Adipose tissue (tissue), 3 donors: ENCODE measurements around the gene SIN3B. TPM values are rescaled to one million over a fixed set of nuclear protein-coding genes. Genes with fewer than 3 reads are reported as not detected.

ENCODE experiments used
- H3K27ac ChIP-seq: one replicate; pipeline ENCODE4 v1.5.1; 2013; ENCODE audit warnings: low read depth, low read length
- WGBS, 3 donors: extraction: QIAGEN DNeasy Blood & Tissue Kit; methylation state at CpG; one replicate each; pipeline ENCODE4 v1.1.7; 2013; 5-methylcytosine and 5-hydroxymethylcytosine counted together
- polyA plus RNA-seq, 3 donors: library from polyadenylated mRNA; stranded (reverse); fragments of 200-250 nt; gene quantifications; one replicate each; pipeline ENCODE4 v1.2.3, GENCODE V29; 2013
- donor health status: healthy with polysubstance abuse.
- donor health status: Bipolar disorder and iron deficiency.
- donor health status: healthy.

The SIN3B gene
- polyA plus RNA-seq, 3 donors, result 13.8 to 43.3 (median 36.7) TPM

DNA sequence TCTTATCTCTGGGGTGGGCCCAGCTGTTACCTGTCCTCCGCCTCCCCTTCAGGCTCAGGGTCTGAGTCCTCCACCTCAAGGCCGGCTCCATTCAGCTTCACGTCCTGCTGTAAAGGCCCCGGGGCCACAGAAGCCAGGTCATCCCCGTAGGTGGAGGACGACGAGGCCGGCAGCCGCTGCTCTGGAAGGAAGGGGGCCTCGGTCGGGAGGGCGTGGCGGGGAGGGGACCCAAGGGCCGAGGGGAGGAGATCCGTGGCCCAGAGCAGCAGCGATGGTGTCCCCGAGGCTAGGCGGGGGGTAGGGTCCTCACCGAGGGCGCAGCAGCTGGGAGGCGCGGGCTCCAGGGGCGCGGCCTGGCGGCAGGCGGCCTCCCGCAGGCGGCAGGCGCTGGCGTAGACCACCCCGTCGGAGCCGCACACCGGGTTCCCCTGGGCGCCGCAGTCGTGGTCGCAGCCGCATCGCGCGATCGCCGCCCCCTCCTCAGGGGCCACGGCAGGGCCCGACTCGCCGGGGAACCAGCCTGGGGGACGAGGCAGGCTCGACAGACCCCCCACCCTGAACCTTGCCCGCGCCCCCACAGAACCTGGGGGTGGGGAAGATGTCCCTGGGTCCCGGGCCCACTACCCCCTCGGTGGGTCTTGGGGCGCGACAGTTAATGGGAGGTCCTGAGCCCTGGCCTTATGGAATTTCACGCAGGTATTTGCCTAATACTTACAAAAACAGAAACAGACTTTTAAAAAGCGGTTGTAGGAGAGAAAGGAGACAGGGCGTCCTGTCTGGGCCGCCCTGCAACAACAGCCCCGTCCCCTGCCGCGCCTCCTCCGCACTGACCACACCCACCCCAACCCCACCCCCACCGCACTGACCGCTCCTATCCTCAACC lies 67.2 kb downstream of the SIN3B start:
- WGBS, 3 donors, result 2 to 5% (median 3%) methylated on average over 55 to 66 of the region's 66 CpGs
- H3K27ac ChIP-seq, result no peak overlapping the region

DNA sequence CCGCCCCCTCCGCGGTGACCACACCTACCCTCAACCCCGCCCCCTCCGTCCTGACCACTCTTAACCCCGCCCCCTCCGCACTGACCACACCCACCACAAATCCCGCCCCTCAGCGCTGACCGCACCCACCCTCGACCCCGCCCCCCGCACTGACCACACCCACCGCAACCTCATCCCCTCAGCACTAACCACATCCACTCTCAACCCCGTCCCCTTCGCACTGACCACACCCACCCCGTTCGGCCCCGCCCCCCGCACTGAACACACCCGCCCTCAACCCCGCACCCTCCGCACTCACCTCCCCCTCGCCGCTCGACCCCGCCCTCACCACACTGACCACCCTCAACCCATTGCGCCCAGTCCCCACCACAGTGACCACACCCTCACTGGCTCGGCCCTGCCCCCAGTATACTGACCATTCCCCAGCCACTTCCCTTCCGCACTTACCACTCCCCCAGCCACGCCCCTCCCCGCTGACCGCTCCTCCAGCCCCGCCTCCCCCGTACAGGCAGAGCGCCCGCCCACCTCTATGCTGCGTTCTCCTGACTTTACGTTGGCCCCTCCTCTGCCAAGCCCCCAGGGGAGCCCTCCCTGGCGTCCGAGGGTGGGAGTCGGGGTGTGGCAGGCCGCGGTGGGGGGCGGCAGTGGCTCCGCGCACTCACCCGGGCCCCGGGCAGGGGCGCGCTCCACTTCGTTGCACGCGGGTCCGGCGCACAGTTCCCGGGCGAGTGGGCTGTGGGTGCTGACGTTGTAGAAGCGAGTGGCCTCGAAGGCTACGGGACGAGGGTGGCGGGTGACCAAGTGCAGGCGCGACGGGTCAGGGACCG lies 68.0 kb downstream of the SIN3B start:
- H3K27ac ChIP-seq, result peak overlapping the region; percentile 35
- WGBS, 3 donors, result 1 to 4% (median 3%) methylated on average over 51 to 68 of the region's 68 CpGs

DNA sequence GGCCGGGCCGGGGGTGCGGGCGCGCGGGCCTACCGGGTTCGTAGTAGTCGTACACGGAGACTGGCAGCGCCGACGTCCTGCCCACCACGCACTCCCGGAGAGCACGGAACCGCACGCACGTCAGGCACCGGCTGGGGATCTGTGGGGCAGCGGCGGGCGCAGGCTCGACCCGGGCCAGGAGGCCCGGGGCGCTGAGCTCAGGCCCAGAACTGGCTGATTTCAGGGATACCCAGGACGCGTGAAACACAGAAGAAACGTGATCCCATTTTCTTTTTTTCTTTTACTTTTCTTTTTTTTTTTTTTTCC lies 68.6 kb downstream of the SIN3B start:
- peak overlapping the region; percentile 35 for H3K27ac ChIP-seq
- WGBS, 3 donors, result 9 to 20% (median 20%) methylated on average over 29 to 30 of the region's 30 CpGs

DNA sequence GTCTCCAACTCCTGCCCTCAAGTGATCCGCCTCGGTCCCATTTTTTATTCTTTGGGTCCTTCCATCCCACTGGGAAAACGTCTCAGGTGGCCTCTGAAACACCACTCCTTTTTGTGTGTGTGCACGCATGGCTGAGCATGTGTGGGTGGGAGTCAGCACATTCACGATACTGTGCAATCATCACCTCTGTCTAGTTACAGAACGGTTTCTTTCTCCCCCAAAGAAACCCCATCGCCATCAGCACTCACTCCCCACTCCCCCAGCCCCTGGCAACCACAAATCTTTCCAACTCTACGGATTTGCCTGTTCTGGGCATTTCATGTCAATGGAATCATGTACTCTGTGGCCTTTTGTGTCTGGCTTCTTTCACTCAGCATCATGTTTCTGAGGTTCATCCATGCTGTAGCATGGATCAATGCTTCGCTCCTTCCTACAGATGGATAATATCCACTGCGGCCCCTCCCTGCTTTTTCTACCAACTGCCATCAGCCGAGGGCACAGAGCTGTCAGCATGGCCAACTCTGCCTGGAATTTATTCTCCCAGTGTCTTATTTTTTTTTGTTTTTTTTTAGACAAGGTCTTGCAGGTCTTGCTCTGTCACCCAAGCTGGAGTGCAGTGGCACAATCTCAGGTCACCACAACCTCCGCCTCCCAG lies 69.3 kb downstream of the SIN3B start:
- no peak overlapping the region for H3K27ac ChIP-seq
- WGBS, 3 donors, result 90 to 94% (median 92%) methylated on average over 12 of the region's 12 CpGs

DNA sequence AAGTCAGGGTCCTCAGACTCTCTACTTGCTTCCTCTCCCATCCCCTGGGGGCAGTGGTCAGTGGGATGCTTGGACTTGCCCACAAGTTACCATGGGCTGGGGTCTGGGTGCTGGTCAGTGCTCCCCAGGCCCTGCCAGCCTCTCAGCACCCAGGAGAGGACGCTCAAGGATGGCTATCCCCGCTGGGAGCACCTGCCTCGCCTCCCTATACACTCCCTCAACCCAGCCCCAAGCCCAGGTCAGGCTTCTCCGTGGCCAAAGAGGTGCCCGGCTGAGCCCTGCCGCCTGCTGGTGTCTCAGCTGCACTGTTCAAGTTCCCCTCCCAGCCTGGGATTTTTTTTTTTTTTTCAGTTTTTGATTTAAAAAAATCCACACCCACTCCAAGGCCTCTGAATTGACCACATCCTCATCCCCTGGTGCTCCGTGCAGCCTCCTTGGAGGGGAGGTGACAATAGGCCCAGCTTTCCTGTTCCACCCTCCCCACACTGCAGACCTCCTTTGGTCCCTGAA lies 70.4 kb downstream of the SIN3B start:
- H3K27ac ChIP-seq, result no peak overlapping the region
- WGBS, 3 donors, result 28 to 32% (median 29%) methylated on average over 7 of the region's 7 CpGs

DNA sequence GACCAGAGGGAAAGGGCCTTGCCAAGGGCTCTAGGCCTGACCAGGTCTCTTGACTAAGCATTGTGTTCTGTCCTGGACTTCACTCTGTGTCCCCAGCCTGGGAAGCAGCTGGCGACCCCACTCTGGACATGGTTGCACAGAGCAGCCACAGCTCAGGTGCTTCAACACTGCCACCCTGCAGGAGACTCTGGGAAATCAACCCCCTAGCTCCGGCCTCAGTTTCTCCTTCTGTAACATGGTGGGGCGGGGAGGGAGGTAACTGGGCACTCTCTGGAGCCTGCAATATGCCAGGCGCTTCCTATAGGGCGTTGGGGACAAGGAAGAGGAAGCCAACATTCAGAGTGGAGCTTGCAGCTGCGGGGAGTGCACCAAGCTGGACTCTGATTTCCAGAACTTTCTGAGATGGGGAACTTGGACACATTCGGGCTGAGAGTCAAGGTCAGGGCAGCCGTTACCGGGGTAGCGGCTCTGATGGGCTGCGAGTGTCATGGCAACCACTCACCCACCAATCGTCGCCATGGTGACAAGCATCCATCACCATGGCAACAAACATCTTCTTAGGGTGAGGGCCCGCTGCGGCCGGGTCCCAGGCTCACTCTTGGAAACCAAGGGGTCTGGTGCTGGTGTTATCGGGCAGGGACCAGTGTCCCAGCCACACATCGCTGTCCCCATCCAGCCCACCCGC lies 72.4 kb downstream of the SIN3B start:
- 79 to 88% (median 88%) methylated on average over 19 of the region's 19 CpGs for WGBS, 3 donors
- no peak overlapping the region for H3K27ac ChIP-seq

DNA sequence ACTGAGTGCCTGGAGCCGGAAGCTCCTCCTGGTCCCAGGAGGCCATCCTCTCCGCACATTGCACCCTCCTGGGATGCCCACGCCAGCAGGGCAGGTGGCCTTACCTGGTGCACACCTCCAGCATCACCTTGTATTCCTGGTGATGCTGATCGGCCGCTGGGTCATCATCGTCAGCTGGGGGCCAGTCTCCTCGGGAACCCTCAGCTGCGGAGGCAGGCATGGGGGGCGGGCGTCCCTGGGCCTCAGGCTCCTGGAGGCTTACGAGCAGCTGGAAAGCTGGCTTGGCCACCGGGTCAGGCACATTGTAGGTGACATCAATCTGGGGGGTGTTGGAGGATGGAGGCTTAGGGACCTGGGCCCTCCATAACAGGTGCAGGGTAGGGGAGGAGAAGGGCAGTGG lies 73.3 kb downstream of the SIN3B start:
- no peak overlapping the region for H3K27ac ChIP-seq
- 91 to 94% (median 94%) methylated on average over 12 of the region's 12 CpGs for WGBS, 3 donors

DNA sequence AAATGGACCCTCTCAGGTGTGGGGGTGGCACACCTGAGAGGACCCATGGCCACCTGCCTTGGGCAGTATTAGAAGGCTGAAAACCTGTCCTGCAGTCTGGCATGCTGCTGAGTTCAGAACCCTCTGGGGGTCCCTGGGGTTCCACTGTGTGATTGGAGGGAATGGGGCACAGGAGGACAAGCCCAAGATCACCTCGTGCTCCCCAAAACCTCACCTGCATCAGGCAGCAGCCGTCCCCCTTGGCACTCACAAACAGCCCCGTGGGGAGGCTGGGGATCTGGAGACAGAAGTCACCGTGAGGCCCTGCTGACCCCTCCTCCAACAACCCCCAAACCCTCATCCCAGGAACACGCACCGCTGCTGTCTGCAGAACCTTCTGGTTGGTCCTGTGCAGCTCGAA lies 74.1 kb downstream of the SIN3B start:
- no peak overlapping the region for H3K27ac ChIP-seq
- WGBS, 3 donors, result 86 to 90% (median 88%) methylated on average over 7 of the region's 7 CpGs

DNA sequence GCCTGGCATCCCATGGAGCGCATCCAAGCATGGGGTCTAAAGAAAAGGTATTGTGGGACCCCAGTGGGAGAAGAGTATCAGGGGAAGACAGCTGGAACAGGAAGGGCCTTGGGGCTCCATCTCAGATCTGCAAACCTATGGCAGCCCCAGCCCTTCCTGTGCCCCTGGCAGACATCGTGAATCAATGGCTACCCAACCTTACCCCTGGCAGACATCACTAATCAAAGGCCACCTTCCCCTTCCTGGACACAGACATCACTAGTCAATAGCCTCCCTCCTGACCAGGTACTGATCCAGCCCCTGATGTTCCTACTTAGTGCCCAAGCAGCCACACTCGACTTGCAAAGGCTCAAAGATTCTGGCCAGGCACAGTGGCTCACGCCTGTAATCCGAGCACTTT lies 75.4 kb downstream of the SIN3B start:
- H3K27ac ChIP-seq, result no peak overlapping the region
- WGBS, 3 donors, result 37 to 84% (median 65%) methylated on average over 5 of the region's 5 CpGs

DNA sequence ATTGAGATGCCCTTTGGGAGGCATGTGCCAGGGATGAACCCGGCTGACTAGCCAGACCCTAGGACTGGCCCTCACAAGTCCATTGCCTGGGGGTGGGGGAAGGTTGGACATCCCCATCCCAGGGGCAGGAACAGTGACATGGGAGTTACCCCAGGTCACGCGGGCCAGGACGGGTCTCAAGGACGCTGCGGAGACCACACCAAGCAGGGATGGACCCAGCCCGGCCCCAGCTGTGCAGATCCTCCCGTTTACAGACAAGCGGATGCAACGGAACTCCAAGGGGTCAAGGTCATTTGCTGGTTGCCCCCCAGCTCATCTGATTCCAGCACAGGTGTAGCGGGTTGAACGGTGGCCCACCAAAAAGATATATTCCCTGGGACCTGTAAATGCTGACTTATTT lies 79.6 kb downstream of the SIN3B start:
- 72 to 85% (median 77%) methylated on average over 12 of the region's 12 CpGs for WGBS, 3 donors

DNA sequence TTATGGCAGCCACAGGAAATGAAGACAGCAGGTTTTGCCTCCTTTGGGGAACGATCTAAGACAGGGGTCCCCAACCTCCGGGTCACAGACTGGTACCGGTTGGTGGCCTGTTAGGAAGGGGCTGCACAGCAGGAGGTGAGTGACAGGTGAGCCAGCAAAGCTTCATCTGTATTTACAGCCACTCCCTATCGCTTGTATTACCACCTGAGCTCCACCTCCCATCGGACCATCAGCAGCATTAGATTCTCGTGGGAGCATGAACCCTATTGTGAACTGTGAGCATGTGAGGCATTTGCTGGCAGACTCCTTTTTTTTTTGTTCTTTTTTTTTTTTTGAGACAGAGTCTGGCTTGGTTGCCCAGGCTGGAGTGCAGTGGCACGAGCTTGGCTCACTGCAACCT lies 81.8 kb downstream of the SIN3B start:
- 85 to 89% (median 86%) methylated on average over 7 of the region's 7 CpGs for WGBS, 3 donors
- no peak overlapping the region for H3K27ac ChIP-seq

More for the DNA sequence above, 79.6 kb downstream of the SIN3B start:
- no peak overlapping the region for H3K27ac ChIP-seq

DNA sequence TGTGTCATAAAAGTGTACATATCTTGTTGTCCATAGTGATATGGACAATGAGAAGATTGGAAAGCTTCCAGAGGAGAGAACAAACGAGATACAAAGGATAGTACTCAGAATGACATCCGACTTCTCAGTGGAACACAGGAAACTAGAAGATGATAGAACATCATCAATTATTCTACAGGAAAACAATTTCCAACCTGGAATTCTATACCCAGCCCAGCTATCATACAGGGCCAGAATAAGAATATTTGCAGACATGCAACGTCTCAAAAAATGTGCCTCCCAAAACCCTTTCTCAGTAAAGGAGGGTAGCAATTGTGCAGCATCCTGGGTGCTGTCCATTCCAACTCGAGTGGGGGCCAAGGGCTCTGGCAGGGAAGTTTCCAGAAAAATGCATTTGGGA lies 83.6 kb downstream of the SIN3B start:
- no peak overlapping the region for H3K27ac ChIP-seq
- 63 to 86% (median 80%) methylated on average over 4 of the region's 4 CpGs for WGBS, 3 donors

DNA sequence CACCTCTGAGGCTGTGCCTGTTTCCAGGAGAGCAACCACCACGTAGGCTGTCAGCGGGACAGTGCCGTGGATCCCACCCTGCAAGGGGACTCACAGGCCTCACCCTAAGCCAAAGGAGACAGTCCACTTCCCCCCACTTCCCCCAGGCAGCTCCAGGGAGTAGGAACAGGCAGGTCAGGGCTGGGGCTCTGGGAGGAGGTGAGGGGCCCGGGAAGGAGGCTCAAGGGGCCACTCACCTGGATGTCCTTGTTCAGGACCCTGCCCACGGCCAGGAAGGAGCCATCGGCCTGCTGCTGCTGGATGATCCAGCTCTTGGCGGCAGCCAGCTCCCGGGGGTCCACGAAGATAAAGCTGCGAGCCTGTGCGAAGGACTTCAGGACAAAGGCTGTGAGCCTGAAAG lies 85.2 kb downstream of the SIN3B start:
- no peak overlapping the region for H3K27ac ChIP-seq
- 87 to 94% (median 92%) methylated on average over 11 of the region's 11 CpGs for WGBS, 3 donors

DNA sequence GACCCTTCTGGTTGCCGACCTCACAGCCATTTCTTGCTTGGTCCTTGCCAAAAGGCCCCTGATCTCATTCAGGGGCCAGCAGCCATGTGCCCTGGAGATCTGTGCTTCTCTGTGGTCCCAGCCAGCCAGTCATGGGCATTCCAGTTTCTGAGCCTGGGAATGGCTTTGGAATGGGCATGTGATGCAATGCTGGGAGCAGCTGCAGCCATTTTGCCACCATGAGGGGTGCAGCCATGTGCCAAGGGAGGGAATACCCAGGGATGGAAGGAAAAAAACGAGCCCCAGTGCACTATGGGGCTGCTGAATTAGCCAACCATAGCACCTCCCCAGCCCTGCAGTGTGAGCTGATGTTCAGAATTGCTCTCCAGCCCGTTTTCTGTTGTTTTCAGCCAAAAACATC lies 85.9 kb downstream of the SIN3B start:
- 60 to 84% (median 81%) methylated on average over 3 of the region's 3 CpGs for WGBS, 3 donors
- no peak overlapping the region for H3K27ac ChIP-seq

DNA sequence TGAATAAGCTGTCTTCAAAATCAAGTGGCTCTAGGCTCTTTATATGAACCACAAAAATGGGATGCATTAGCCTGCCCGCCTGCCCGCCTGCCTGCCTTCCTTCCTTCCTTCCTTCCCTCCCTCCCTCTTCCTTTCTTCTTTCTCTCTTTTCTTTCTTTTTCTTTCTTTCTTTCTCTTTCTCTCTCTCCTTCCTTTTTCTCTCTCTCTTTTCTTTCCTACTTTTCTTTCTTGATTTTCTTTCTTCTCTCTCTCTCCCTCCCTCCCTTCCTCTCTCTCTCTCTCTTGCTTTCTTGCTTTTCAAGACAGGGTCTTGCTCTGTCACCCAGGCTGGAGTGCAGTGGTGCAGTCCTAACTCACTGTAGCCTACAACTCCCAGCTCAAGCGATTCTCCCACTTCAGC lies 86.5 kb downstream of the SIN3B start:
- 50 to 57% (median 56%) methylated on average over 3 of the region's 3 CpGs for WGBS, 3 donors
- no peak overlapping the region for H3K27ac ChIP-seq

DNA sequence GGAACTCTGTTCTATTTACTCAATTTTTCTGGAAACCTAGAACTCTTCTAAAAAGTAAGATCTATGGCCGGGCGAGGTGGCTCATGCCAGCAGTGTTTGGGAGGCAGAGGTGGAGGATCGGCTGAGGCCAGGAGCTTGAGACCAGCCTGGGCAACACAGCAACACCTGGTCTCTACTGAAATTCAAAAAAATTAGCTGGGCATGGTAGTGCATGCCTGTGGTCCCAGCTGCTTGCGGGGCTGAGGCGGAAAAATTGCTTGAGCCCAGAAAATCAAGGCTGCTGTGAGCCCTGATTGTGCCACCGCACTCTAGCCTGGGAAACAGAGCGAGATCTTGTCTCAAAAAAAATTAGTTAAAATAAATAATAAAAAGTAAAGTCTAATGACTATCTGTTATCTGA lies 88.2 kb downstream of the SIN3B start:
- H3K27ac ChIP-seq, result no peak overlapping the region
- WGBS, 3 donors, result 73 to 81% (median 80%) methylated on average over 7 of the region's 7 CpGs

DNA sequence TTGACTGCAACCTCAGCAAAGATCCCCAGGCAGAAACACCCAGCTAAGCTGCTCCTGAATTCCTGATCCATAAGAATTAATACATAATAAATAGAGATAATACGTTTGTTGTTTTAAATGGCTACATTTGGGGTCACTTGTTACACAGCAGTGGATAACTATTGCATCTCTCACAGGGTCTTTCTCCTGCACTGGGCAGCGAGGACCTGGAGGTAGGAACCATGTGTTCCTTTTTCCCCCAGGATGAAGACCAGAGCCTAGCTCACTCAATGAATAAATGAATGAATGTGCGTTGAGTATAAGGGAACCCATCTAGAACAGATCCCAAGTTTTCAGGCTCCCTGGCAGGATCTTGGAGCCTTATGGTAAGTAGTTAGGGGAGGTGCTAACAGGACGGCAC lies 90.3 kb downstream of the SIN3B start:
- H3K27ac ChIP-seq, result no peak overlapping the region
- WGBS, 3 donors, result 67 to 84% (median 72%) methylated on average over 4 of the region's 4 CpGs

DNA sequence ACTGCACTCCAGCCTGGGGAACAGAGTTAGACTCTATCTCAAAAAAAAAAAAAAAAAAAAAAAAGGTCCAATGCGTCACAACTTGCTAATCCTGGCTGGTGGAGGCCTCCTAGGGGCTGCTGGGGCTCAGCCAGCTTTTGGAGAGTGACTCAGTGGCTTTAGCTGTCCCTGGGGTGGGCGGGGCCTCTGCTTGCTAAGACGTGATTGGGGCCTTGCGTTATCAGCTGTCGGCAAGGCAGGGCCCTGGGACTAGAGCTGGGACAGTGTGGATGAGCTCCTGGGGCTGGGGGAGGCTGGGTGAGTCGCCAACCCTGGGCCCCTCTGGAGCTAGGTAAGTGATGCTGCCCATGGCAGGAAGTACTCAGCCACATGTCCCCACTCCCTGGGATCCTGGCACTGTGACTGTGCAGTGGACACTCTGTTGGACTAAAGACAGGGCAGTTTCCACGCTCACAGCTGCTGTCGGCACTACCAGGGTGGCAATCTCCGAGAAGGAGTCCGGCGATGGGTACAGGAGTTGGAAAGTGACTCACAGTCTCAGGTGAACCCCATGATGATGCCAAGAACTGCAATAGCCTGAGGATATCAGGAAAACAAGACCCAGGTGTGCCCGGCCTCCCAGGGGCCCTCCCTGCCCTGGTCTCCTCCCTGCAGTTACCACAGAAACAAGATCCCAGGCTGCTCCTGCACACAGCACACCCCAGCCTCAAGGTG lies 91.8 kb downstream of the SIN3B start:
- no peak overlapping the region for H3K27ac ChIP-seq
- WGBS, 3 donors, result 59 to 68% (median 67%) methylated on average over 12 of the region's 12 CpGs
